ENCODE data around the gene ABI3BP.

ABI3BP gene

DNA sequence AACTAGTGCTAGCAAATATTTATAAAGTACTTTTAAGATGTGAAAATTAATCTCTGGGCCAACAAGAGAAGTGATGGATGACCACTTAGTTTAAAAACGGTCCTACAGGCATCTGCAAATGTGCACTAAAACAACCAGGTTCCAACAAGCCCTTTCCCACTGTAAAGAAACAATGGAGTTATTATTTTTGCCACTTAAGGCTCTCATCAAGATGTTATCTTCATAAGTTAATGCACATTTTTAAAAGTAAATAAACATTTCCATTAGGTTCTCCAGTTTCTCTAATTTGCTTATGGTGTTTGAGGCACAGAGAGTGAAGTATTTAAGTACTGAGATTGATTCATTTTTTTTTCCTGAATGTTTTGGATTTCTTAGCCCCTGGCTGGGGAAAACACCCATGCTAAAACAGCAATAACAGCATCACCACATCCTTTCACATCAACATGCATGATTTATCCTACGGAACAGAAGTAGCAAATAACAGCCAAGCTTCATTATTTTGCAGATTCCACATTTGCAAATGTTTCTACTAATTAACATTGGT, 20.8 kb downstream of the ABI3BP start:
- H3K9me3 ChIP-seq (ENCODE audit: insufficient read depth, low read depth, low read length) = no peaks in the 10 kb centered on the region
- no peak for DNase-seq
- H3K9ac ChIP-seq (ENCODE audit: low read length) = no peak overlapping the region
- H3K4me1 ChIP-seq (ENCODE audit: control insufficient read depth in 1 of 2, insufficient read depth in 2 of 2, low read length in 2 of 2) = no peaks in the 10 kb centered on the region
- H4K8ac ChIP-seq (ENCODE audit: low read depth, low read length) = no peak overlapping the region
- H3K23ac ChIP-seq (ENCODE audit: low read length) = no peak overlapping the region
- H2BK5ac ChIP-seq (ENCODE audit: low read depth, low read length, poor library complexity) = no peak overlapping the region
- no peak overlapping the region for H2AFZ ChIP-seq (ENCODE audit: insufficient read depth, low read length, poor library complexity)
- H3K27ac ChIP-seq (ENCODE audit: low read depth, low read length) = no peak overlapping the region
- no peaks in the 10 kb centered on the region for H3K79me1 ChIP-seq (ENCODE audit: low read length)
- no peak overlapping the region for H3K4me2 ChIP-seq (ENCODE audit: low read length)
- H3K4ac ChIP-seq (ENCODE audit: low read depth, low read length) = no peak overlapping the region
- no peak overlapping the region for H4K12ac ChIP-seq (ENCODE audit: low read depth, low read length)
- no peak overlapping the region for H3K18ac ChIP-seq (ENCODE audit: low read length)
- no peak overlapping the region for H3K4me3 ChIP-seq (ENCODE audit: low read depth, low read length)
- no peak overlapping the region for H2BK120ac ChIP-seq (ENCODE audit: insufficient read depth, low read length, poor library complexity)
- H2AK5ac ChIP-seq (ENCODE audit: low read length) = no peak overlapping the region
- H3K14ac ChIP-seq (ENCODE audit: low read length) = no peak overlapping the region
- H2BK12ac ChIP-seq (ENCODE audit: low read length) = no peak overlapping the region
- no peaks in the 10 kb centered on the region for H3K79me2 ChIP-seq (ENCODE audit: control insufficient read depth, insufficient read depth, low read length, poor library complexity)
- no peaks in the 10 kb centered on the region for H3K27me3 ChIP-seq (ENCODE audit: insufficient read depth, low read length)
- no CpG with 5 or more reads among the region's 2 CpGs for WGBS (ENCODE audit: extremely low coverage, insufficient coverage, insufficient read length)
- no peak overlapping the region for H4K91ac ChIP-seq (ENCODE audit: low read depth, low read length)
- no peaks in the 10 kb centered on the region for H3K36me3 ChIP-seq (ENCODE audit: control insufficient read depth in 1 of 2, insufficient read depth in 2 of 2, low read length in 2 of 2)

GRCh38 chr3:100971798-100972197, 21.4 kb downstream of the ABI3BP start:
- H3K79me2 ChIP-seq (ENCODE audit: control insufficient read depth, insufficient read depth, low read length, poor library complexity) = no peaks in the 10 kb centered on the region

DNA sequence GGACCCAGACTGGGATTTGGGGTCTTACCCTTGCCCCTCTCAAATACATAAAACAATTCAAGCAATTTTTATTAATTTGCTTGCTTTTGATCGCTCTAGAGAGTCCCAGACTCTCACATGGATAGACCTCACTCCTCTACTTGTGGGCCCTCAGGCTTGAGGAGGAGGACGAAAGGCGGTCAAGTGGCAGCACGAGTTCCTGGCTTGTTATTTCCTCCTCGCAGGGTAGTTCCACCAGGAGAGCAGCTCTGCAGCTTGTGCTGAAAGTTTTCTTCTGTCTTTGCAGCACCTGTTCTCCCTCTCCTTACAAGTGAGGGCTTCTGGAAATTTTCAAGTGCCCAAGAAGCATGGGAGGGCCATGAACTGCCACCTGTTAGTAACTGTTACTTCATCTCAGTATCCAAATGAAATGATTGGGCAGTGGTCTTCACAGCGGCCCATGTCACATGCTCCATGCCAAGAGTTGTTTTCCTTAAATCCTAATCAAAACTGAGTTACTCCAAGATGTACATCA, 22.7 kb downstream of the ABI3BP start:
- no peak for DNase-seq
- Histone ChIP-seq H3K4ac (ENCODE audit: low read depth, low read length) (no peak overlapping the region), H3K79me2 (ENCODE audit: control insufficient read depth, insufficient read depth, low read length, poor library complexity) (no peaks in the 10 kb centered on the region), H4K12ac (ENCODE audit: low read depth, low read length) (no peak overlapping the region), H4K91ac (ENCODE audit: low read depth, low read length) (no peak overlapping the region), H3K4me1 (ENCODE audit: control insufficient read depth in 1 of 2, insufficient read depth in 2 of 2, low read length in 2 of 2) (no peaks in the 10 kb centered on the region), H3K27ac (ENCODE audit: low read depth, low read length) (no peak overlapping the region), H3K27me3 (ENCODE audit: insufficient read depth, low read length) (no peaks in the 10 kb centered on the region), H3K14ac (ENCODE audit: low read length) (no peak overlapping the region), H2AFZ (ENCODE audit: insufficient read depth, low read length, poor library complexity) (no peak overlapping the region), H3K4me3 (ENCODE audit: low read depth, low read length) (no peak overlapping the region), H2BK120ac (ENCODE audit: insufficient read depth, low read length, poor library complexity) (no peak overlapping the region), H3K79me1 (ENCODE audit: low read length) (no peaks in the 10 kb centered on the region), H3K9ac (ENCODE audit: low read length) (no peak overlapping the region), H3K23ac (ENCODE audit: low read length) (no peak overlapping the region), H2BK5ac (ENCODE audit: low read depth, low read length, poor library complexity) (no peak overlapping the region), H2AK5ac (ENCODE audit: low read length) (no peak overlapping the region), H3K4me2 (ENCODE audit: low read length) (no peak overlapping the region), H3K18ac (ENCODE audit: low read length) (no peak overlapping the region), H3K9me3 (ENCODE audit: insufficient read depth, low read depth, low read length) (no peaks in the 10 kb centered on the region), H4K8ac (ENCODE audit: low read depth, low read length) (no peak overlapping the region), H3K36me3 (ENCODE audit: control insufficient read depth in 1 of 2, insufficient read depth in 2 of 2, low read length in 2 of 2) (no peaks in the 10 kb centered on the region), H2BK12ac (ENCODE audit: low read length) (no peak overlapping the region)
- WGBS (ENCODE audit: extremely low coverage, insufficient coverage, insufficient read length) = no CpG with 5 or more reads among the region's 6 CpGs

More at GRCh38 chr3:100971798-100972197, 21.4 kb downstream of the ABI3BP start:
- H2BK120ac ChIP-seq (ENCODE audit: insufficient read depth, low read length, poor library complexity) = no peak overlapping the region
- no peak overlapping the region for H3K4ac ChIP-seq (ENCODE audit: low read depth, low read length)
- H3K14ac ChIP-seq (ENCODE audit: low read length) = no peak overlapping the region
- H3K36me3 ChIP-seq (ENCODE audit: control insufficient read depth in 1 of 2, insufficient read depth in 2 of 2, low read length in 2 of 2) = no peaks in the 10 kb centered on the region
- H2BK12ac ChIP-seq (ENCODE audit: low read length) = no peak overlapping the region
- no peak overlapping the region for H2BK5ac ChIP-seq (ENCODE audit: low read depth, low read length, poor library complexity)
- no CpG with 5 or more reads among the region's 2 CpGs for WGBS (ENCODE audit: extremely low coverage, insufficient coverage, insufficient read length)
- H3K9me3 ChIP-seq (ENCODE audit: insufficient read depth, low read depth, low read length) = no peaks in the 10 kb centered on the region
- H3K27ac ChIP-seq (ENCODE audit: low read depth, low read length) = no peak overlapping the region
- no peak overlapping the region for H4K91ac ChIP-seq (ENCODE audit: low read depth, low read length)
- no peak for DNase-seq
- H3K27me3 ChIP-seq (ENCODE audit: insufficient read depth, low read length) = no peaks in the 10 kb centered on the region
- H3K4me2 ChIP-seq (ENCODE audit: low read length) = no peak overlapping the region
- H3K18ac ChIP-seq (ENCODE audit: low read length) = no peak overlapping the region
- H3K23ac ChIP-seq (ENCODE audit: low read length) = no peak overlapping the region
- H3K4me3 ChIP-seq (ENCODE audit: low read depth, low read length) = no peak overlapping the region
- no peak overlapping the region for H4K8ac ChIP-seq (ENCODE audit: low read depth, low read length)
- H4K12ac ChIP-seq (ENCODE audit: low read depth, low read length) = no peak overlapping the region
- H2AFZ ChIP-seq (ENCODE audit: insufficient read depth, low read length, poor library complexity) = no peak overlapping the region
- no peak overlapping the region for H2AK5ac ChIP-seq (ENCODE audit: low read length)
- no peak overlapping the region for H3K9ac ChIP-seq (ENCODE audit: low read length)
- no peaks in the 10 kb centered on the region for H3K79me1 ChIP-seq (ENCODE audit: low read length)
- no peaks in the 10 kb centered on the region for H3K4me1 ChIP-seq (ENCODE audit: control insufficient read depth in 1 of 2, insufficient read depth in 2 of 2, low read length in 2 of 2)

- DNase-seq = no peak
- Histone ChIP-seq H2AK5ac (ENCODE audit: low read length) (no peak overlapping the region), H2BK12ac (ENCODE audit: low read length) (no peak overlapping the region), H3K18ac (ENCODE audit: low read length) (no peak overlapping the region), H4K91ac (ENCODE audit: low read depth, low read length) (no peak overlapping the region), H3K23ac (ENCODE audit: low read length) (no peak overlapping the region), H3K79me2 (ENCODE audit: control insufficient read depth, insufficient read depth, low read length, poor library complexity) (no peaks in the 10 kb centered on the region), H2AFZ (ENCODE audit: insufficient read depth, low read length, poor library complexity) (no peak overlapping the region), H3K14ac (ENCODE audit: low read length) (no peak overlapping the region), H3K27ac (ENCODE audit: low read depth, low read length) (no peak overlapping the region), H3K79me1 (ENCODE audit: low read length) (no peaks in the 10 kb centered on the region), H3K9me3 (ENCODE audit: insufficient read depth, low read depth, low read length) (no peaks in the 10 kb centered on the region), H4K12ac (ENCODE audit: low read depth, low read length) (no peak overlapping the region), H4K8ac (ENCODE audit: low read depth, low read length) (no peak overlapping the region), H3K36me3 (ENCODE audit: control insufficient read depth in 1 of 2, insufficient read depth in 2 of 2, low read length in 2 of 2) (no peaks in the 10 kb centered on the region), H2BK5ac (ENCODE audit: low read depth, low read length, poor library complexity) (no peak overlapping the region), H2BK120ac (ENCODE audit: insufficient read depth, low read length, poor library complexity) (no peak overlapping the region), H3K4ac (ENCODE audit: low read depth, low read length) (no peak overlapping the region), H3K4me2 (ENCODE audit: low read length) (no peak overlapping the region), H3K9ac (ENCODE audit: low read length) (no peak overlapping the region), H3K27me3 (ENCODE audit: insufficient read depth, low read length) (no peaks in the 10 kb centered on the region), H3K4me1 (ENCODE audit: control insufficient read depth in 1 of 2, insufficient read depth in 2 of 2, low read length in 2 of 2) (no peaks in the 10 kb centered on the region), H3K4me3 (ENCODE audit: low read depth, low read length) (no peak overlapping the region)
- WGBS (ENCODE audit: extremely low coverage, insufficient coverage, insufficient read length) = no CpG with 5 or more reads among the region's 6 CpGs
Observed at GRCh38 chr3:100968932-100969906, 24.0 kb downstream of the ABI3BP start.

Measured in trophoblast cell (in vitro differentiated cells and primary cell).